Measurements from ENCODE around the gene DIABLO.

The DIABLO gene

DNA sequence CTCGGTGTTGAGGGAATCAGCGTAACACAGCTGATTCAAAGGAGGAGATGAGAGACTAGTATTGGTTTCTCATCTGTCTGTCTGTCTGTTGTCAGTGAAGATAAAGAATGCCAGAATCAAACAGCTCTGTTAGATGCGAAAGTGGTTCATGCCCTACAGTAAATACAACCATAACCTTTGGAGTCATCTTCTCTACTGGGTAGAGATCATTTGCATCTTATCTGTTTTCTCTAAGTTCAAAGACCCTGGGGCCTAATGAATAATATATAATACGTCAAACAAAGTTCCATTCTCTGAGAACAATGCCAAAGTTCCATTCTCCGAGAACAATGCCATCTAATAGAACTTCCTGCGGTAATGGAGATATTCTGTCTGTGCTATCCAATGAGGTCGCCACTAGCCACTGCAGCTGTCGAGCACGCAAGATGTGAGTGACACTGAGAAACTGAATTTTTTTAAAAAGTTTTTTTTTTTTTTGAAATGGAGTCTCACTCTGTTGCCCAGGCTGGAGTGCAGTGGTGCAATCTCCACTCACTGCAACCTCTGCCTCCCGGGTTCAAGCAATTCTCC, 58.4 kb downstream of the DIABLO start:
- no peak overlapping the region for H3K4me3 ChIP-seq (ENCODE audit: extremely low read depth, insufficient read depth, low read length, poor library complexity, severe bottlenecking)
- H3K27ac ChIP-seq (ENCODE audit: low read depth, low read length, severe bottlenecking), result no peak overlapping the region
- no peaks in the 10 kb centered on the region for H3K9me3 ChIP-seq (ENCODE audit: control insufficient read depth, low read length)
- no peaks in the 10 kb centered on the region for H3K36me3 ChIP-seq (ENCODE audit: control insufficient read depth, insufficient read depth, low read length)
- 97% methylated on average over 6 to 9 of the region's 10 CpGs for WGBS, 2 experiments (ENCODE audit: insufficient coverage in 2 of 2)
- peaks cover 3% of the 10 kb centered on the region for H3K4me1 ChIP-seq (ENCODE audit: control insufficient read depth, insufficient read depth, low read length, poor library complexity, severe bottlenecking)

DNA sequence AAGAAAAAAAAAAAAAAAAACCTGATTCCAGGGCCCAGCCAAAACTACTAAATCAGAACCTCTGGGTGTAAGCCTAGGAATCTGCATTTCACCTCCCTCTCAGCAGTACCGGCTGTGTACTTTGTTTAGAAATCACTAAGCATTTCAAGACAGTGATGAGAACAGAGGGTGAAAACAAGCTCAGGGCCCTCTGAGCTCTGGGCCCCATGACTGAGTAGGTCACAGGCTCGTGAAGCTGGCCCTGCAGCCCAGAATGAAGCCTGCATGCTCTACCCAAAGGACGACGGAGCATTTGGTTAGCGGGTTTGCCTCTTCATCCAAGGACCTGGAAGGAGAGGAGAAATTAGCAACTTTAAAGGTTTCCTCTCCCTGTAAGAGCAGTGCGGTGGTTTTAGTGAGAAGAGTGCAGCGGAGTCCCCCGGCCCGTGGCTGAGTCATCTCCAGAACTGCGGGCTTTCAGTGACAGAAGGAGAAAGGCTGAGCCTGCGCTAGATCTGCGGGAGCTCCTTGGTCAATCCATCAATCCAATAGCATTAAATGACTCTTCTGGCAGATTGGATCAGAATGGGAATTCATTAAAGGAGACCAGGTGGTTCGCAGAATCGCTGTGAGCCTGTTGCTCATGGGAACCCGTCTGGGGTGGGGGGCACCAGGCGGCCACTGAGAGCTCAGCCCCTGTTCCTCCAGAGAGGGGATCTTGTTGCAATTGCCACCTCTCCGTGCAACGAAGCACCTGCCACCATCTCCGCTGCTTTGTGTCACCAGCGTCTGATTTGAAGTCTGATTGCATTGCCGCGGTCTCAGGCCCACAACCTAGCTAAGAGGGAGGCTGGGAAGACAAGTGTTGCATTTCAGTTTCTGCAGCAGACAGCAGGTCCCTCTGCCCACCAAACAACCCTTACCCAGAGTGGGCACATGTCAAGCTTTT, 59.2 kb downstream of the DIABLO start:
- H3K27ac ChIP-seq (ENCODE audit: low read depth, low read length, severe bottlenecking), result peak overlapping the region; percentile 29
- no peaks in the 10 kb centered on the region for H3K9me3 ChIP-seq (ENCODE audit: control insufficient read depth, low read length)
- H3K4me3 ChIP-seq (ENCODE audit: extremely low read depth, insufficient read depth, low read length, poor library complexity, severe bottlenecking), result no peak overlapping the region
- peaks cover 3% of the 10 kb centered on the region for H3K4me1 ChIP-seq (ENCODE audit: control insufficient read depth, insufficient read depth, low read length, poor library complexity, severe bottlenecking)
- no peaks in the 10 kb centered on the region for H3K36me3 ChIP-seq (ENCODE audit: control insufficient read depth, insufficient read depth, low read length)
- WGBS, 2 experiments (ENCODE audit: insufficient coverage in 2 of 2), result 79 to 84% methylated on average over 13 to 18 of the region's 22 CpGs

DNA sequence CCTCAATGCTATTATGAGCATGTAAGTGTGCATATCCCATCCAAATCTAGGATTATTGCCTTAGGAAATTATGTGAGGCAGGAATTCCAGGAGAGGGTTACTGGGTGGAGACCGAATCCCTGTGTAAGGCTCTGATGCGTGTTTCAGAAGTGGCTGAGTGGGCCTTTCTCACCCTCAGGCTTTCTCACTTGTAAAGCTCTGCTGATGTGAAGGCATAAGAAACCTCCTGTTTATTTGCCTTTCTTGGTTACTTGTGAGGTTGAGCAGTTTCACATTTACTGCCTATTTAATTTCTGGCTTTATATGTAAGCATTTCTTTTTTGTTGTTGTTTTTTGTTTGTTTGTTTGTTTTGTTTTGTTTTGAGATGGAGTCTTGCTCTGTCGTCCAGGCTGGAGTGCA, 62.9 kb downstream of the DIABLO start:
- Histone ChIP-seq H3K4me3 (ENCODE audit: extremely low read depth, insufficient read depth, low read length, poor library complexity, severe bottlenecking) (no peak overlapping the region), H3K27ac (ENCODE audit: low read depth, low read length, severe bottlenecking) (no peak overlapping the region), H3K4me1 (ENCODE audit: control insufficient read depth, insufficient read depth, low read length, poor library complexity, severe bottlenecking) (peaks cover 3% of the 10 kb centered on the region), H3K9me3 (ENCODE audit: control insufficient read depth, low read length) (no peaks in the 10 kb centered on the region), H3K36me3 (ENCODE audit: control insufficient read depth, insufficient read depth, low read length) (no peaks in the 10 kb centered on the region)
- WGBS, 2 experiments (ENCODE audit: insufficient coverage in 2 of 2), result 92 to 100% methylated on average over 1 to 2 of the region's 3 CpGs

DNA sequence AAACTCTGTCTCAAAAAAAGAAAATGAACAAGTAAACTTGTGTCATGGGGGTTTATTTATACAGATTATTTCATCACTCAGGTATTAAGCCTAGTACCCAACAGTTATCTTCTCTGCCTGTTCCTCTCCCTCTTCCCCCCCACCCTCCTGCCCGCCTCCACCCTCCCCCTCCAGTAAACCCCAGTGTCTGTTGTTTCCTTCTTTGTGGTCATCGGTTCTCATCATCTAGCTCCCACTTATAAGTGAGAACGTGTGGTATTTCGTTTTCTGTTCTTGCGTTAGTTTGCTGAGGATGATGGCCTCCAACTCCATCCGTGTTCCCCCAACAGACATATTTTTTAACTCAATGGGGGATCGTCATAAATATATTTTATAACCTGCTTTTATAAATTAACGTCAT, 64.2 kb downstream of the DIABLO start:
- Histone ChIP-seq H3K36me3 (ENCODE audit: control insufficient read depth, insufficient read depth, low read length) (no peaks in the 10 kb centered on the region), H3K27ac (ENCODE audit: low read depth, low read length, severe bottlenecking) (no peak overlapping the region), H3K4me1 (ENCODE audit: control insufficient read depth, insufficient read depth, low read length, poor library complexity, severe bottlenecking) (peaks cover 3% of the 10 kb centered on the region), H3K4me3 (ENCODE audit: extremely low read depth, insufficient read depth, low read length, poor library complexity, severe bottlenecking) (no peak overlapping the region), H3K9me3 (ENCODE audit: control insufficient read depth, low read length) (no peaks in the 10 kb centered on the region)
- 98 to 100% methylated on average over 3 to 7 of the region's 8 CpGs for WGBS, 2 experiments (ENCODE audit: insufficient coverage in 2 of 2)

DNA sequence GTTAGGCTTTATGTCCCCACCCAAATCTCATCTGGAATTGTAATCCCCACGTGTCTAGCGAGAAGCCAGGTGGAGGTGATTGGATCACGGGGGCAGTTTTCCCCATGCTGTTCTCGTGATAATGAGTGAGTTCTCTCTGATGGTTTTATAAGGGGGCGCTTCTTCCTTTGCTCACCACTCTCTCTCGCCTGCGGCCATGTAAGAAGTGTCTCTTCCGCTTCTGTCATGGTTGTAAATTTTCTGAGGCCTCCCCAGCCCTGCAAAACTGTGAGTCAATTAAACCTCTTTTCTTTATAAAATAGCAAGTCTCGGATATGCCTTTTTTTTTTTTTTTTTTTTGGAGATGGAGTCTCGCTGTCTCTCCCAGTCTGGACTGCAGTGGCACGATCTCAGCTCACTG, 65.1 kb downstream of the DIABLO start:
- WGBS, 2 experiments (ENCODE audit: insufficient coverage in 2 of 2), result 78 to 100% methylated on average over 1 to 4 of the region's 11 CpGs
- H3K4me3 ChIP-seq (ENCODE audit: extremely low read depth, insufficient read depth, low read length, poor library complexity, severe bottlenecking), result no peak overlapping the region
- no peaks in the 10 kb centered on the region for H3K4me1 ChIP-seq (ENCODE audit: control insufficient read depth, insufficient read depth, low read length, poor library complexity, severe bottlenecking)
- no peaks in the 10 kb centered on the region for H3K9me3 ChIP-seq (ENCODE audit: control insufficient read depth, low read length)
- H3K36me3 ChIP-seq (ENCODE audit: control insufficient read depth, insufficient read depth, low read length), result no peaks in the 10 kb centered on the region
- H3K27ac ChIP-seq (ENCODE audit: low read depth, low read length, severe bottlenecking), result no peak overlapping the region

DNA sequence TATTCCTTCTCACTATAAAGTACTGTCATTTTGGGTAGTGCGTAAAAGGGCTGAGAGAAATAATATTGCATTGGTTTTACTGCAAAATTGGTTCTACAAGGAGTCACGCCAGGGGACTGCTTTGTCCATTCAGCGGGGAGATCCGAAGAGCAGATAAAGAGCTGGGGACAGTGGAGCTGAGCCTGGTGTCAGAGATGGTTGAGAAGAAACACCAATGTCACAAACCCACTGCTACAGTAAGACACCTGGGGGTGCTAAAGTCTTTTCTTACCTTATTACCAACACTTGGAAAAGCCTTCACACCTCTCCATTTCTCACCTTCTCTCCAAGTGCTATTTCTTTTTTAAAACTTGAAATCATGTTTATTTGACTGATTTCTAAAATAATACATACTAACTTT, 66.0 kb downstream of the DIABLO start:
- Histone ChIP-seq H3K4me3 (ENCODE audit: extremely low read depth, insufficient read depth, low read length, poor library complexity, severe bottlenecking) (no peak overlapping the region), H3K4me1 (ENCODE audit: control insufficient read depth, insufficient read depth, low read length, poor library complexity, severe bottlenecking) (no peaks in the 10 kb centered on the region), H3K36me3 (ENCODE audit: control insufficient read depth, insufficient read depth, low read length) (no peaks in the 10 kb centered on the region), H3K9me3 (ENCODE audit: control insufficient read depth, low read length) (no peaks in the 10 kb centered on the region), H3K27ac (ENCODE audit: low read depth, low read length, severe bottlenecking) (no peak overlapping the region)
- WGBS, 2 experiments (ENCODE audit: insufficient coverage in 2 of 2), result 67 to 94% methylated on average over 2 to 3 of the region's 4 CpGs

DNA sequence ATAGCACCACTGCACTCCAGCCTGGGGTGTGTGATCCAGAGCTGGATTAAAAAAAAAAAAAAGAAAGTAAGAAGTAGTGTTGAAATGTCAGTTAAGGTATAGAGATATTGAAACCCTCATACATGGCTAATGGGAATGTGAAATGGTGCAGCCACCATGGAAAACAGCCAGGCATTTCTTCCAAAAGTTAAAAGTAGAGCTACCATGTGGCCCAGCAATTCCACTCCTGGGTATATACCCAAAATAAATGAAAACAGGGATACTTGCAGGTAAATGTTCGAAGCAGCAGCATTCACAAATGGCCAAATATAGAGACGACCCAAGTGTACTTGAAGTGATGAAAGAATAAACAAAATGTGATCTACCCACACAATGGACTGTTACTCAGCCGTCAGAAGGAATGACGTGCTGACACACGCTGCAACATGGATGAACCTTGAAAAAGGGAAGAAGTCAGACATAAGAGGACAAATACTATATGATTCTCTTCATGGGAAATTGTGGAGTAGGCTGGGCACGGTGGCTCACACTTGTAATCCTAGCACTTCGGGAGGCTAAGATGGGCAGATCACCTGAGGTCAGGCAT, 67.1 kb downstream of the DIABLO start:
- no peaks in the 10 kb centered on the region for H3K36me3 ChIP-seq (ENCODE audit: control insufficient read depth, insufficient read depth, low read length)
- H3K4me3 ChIP-seq (ENCODE audit: extremely low read depth, insufficient read depth, low read length, poor library complexity, severe bottlenecking), result no peak overlapping the region
- H3K9me3 ChIP-seq (ENCODE audit: control insufficient read depth, low read length), result no peaks in the 10 kb centered on the region
- no peaks in the 10 kb centered on the region for H3K4me1 ChIP-seq (ENCODE audit: control insufficient read depth, insufficient read depth, low read length, poor library complexity, severe bottlenecking)
- 90 to 98% methylated on average over 5 to 6 of the region's 7 CpGs for WGBS, 2 experiments (ENCODE audit: insufficient coverage in 2 of 2)
- H3K27ac ChIP-seq (ENCODE audit: low read depth, low read length, severe bottlenecking), result no peak overlapping the region

All from mesodermal cell (in vitro differentiated cells).